ENCODE data around the gene PRKN.

Gene PRKN

GRCh38 chr6:161446296-161446925 lies 1281.2 kb downstream of the PRKN start:
- H3K27me3 ChIP-seq (ENCODE audit: low read depth, low read length): no peaks in the 10 kb centered on the region
- no peaks in the 10 kb centered on the region for H3K79me2 ChIP-seq (ENCODE audit: low read length)
- TF ChIP-seq EZH2phosphoT487 (IDR thresholded peaks at IDR 0.05; ENCODE audit: low read depth): no peak
- no peak for TF ChIP-seq CTCF (IDR thresholded peaks at IDR 0.05; ENCODE audit: low read depth, low read length)
- H3K9ac ChIP-seq (ENCODE audit: low read length): no peak overlapping the region
- no peak overlapping the region for H3K4me3 ChIP-seq (ENCODE audit: low read length)
- H3K27ac ChIP-seq (ENCODE audit: low read length): no peak overlapping the region
- H3K36me3 ChIP-seq (replicated peaks; ENCODE audit: low read depth, low read length): no peaks in the 10 kb centered on the region
- H4K20me1 ChIP-seq (ENCODE audit: insufficient read depth, low read length): no peaks in the 10 kb centered on the region
- no peaks in the 10 kb centered on the region for H3K9me3 ChIP-seq (ENCODE audit: insufficient read depth, low read length)
- H3K4me1 ChIP-seq (ENCODE audit: low read length): no peaks in the 10 kb centered on the region
- H2AFZ ChIP-seq (ENCODE audit: low read depth, low read length): no peak overlapping the region
- no peak overlapping the region for H3K4me2 ChIP-seq (ENCODE audit: low read length)

GRCh38 chr6:161445021-161445799 lies 1282.4 kb downstream of the PRKN start:
- Histone ChIP-seq H3K79me2 (ENCODE audit: low read length) (no peaks in the 10 kb centered on the region), H3K4me3 (ENCODE audit: low read length) (no peak overlapping the region), H3K27ac (ENCODE audit: low read length) (no peak overlapping the region), H3K4me2 (ENCODE audit: low read length) (no peak overlapping the region), H4K20me1 (ENCODE audit: insufficient read depth, low read length) (no peaks in the 10 kb centered on the region), H3K27me3 (ENCODE audit: low read depth, low read length) (no peaks in the 10 kb centered on the region), H2AFZ (ENCODE audit: low read depth, low read length) (no peak overlapping the region), H3K9me3 (ENCODE audit: insufficient read depth, low read length) (no peaks in the 10 kb centered on the region), H3K4me1 (ENCODE audit: low read length) (no peaks in the 10 kb centered on the region), H3K36me3 (replicated peaks; ENCODE audit: low read depth, low read length) (no peaks in the 10 kb centered on the region), H3K9ac (ENCODE audit: low read length) (no peak overlapping the region)
- TF ChIP-seq CTCF (IDR thresholded peaks at IDR 0.05; ENCODE audit: low read depth, low read length) (no peak), EZH2phosphoT487 (IDR thresholded peaks at IDR 0.05; ENCODE audit: low read depth) (no peak)

- H3K79me2 ChIP-seq (ENCODE audit: low read length): no peaks in the 10 kb centered on the region
Observed at GRCh38 chr6:161444464-161444863, 1283.1 kb downstream of the PRKN start.

More at GRCh38 chr6:161444464-161444863, 1283.1 kb downstream of the PRKN start:
- Histone ChIP-seq H3K4me3 (ENCODE audit: low read length) (no peak overlapping the region), H3K4me1 (ENCODE audit: low read length) (no peaks in the 10 kb centered on the region), H3K27me3 (ENCODE audit: low read depth, low read length) (no peaks in the 10 kb centered on the region), H3K9ac (ENCODE audit: low read length) (no peak overlapping the region), H3K36me3 (replicated peaks; ENCODE audit: low read depth, low read length) (no peaks in the 10 kb centered on the region), H4K20me1 (ENCODE audit: insufficient read depth, low read length) (no peaks in the 10 kb centered on the region), H3K27ac (ENCODE audit: low read length) (no peak overlapping the region), H3K4me2 (ENCODE audit: low read length) (no peak overlapping the region), H3K9me3 (ENCODE audit: insufficient read depth, low read length) (no peaks in the 10 kb centered on the region), H2AFZ (ENCODE audit: low read depth, low read length) (no peak overlapping the region)
- TF ChIP-seq CTCF (IDR thresholded peaks at IDR 0.05; ENCODE audit: low read depth, low read length): no peak
- no peak for TF ChIP-seq EZH2phosphoT487 (IDR thresholded peaks at IDR 0.05; ENCODE audit: low read depth)

All from OCI-LY3 (cell line).